BJ (cell line): Measurements from ENCODE around the gene ARSG. TPM values are rescaled to one million over a fixed set of nuclear protein-coding genes. Genes with fewer than 3 reads are reported as not detected.

Experiments
- CTCF ChIA-PET: fragments of 350-600 bp; formaldehyde crosslinking; extraction: SDS; loops from one replicate; lab custom pipeline; 2021; ENCODE audit warnings: antibody characterized with exemption, inconsistent platforms; lab: Yijun Ruan, JAX
- POLR2A ChIA-PET: fragments of 300-600 bp; sonication (Branson Sonifier 250); formaldehyde crosslinking; extraction: SDS; loops from one replicate; lab custom pipeline; 2021; ENCODE audit warnings: antibody characterized with exemption; lab: Charles Lee
- DNase-seq: peaks from one replicate; pipeline ENCODE4 v3.0.0-alpha.2; 2011; ENCODE audit warnings: low read depth
- H3K27me3 ChIP-seq: 2 replicates; pipeline ENCODE4 v1.6.0; 2011; ENCODE audit warnings: low read length; ENCODE audit not compliant: control insufficient read depth, insufficient read depth
- H3K36me3 ChIP-seq: 2 replicates; pipeline ENCODE4 v1.5.1; 2011; ENCODE audit warnings: low read length; ENCODE audit not compliant: control insufficient read depth, insufficient read depth
- H3K4me3 ChIP-seq: 2 replicates; pipeline ENCODE4 v1.5.1; 2011; ENCODE audit warnings: low read depth, mild to moderate bottlenecking, control low read depth, low read length
- CTCF ChIP-seq: IDR thresholded peaks from 2 replicates; pipeline ENCODE4 v1.5.1; 2011; ENCODE audit warnings: low read depth, mild to moderate bottlenecking, control low read depth, inconsistent platforms, low read length, moderate library complexity; ENCODE audit not compliant: insufficient read depth
- polyA plus RNA-seq: library from polyadenylated mRNA; depleted of rRNA; stranded (reverse); fragments of >200 nt; gene quantifications from 2 replicates; pipeline ENCODE4 v1.2.3, GENCODE V29; 2011

ARSG gene
- polyA plus RNA-seq, 1 experiment, result 3.6 TPM

- CTCF ChIA-PET, result interaction anchor here (1.3 to 2.0 kb wide), 3 partner anchors 12 to 52 kb away, joined by 3 to 15 read pairs (median 3); no protein-coding TSS in a partner anchor
- POLR2A ChIA-PET, result no interaction called here
- TF ChIP-seq CTCF, result no peak
- no peak for DNase-seq
- Histone ChIP-seq H3K27me3 (no peaks in the 10 kb centered on the region), H3K36me3 (peaks cover 19% of the 10 kb centered on the region), H3K4me3 (no peak overlapping the region)
These were observed 159.1 kb downstream of the ARSG start for GRCh38 chr17:68450391-68450790.

- no peak for DNase-seq
- Histone ChIP-seq H3K36me3 (peaks cover 16% of the 10 kb centered on the region), H3K27me3 (no peaks in the 10 kb centered on the region), H3K4me3 (no peak overlapping the region)
- ChIA-PET POLR2A (no interaction called here), CTCF (interaction anchor here (1.4 to 2.0 kb wide), 2 partner anchors 14 to 52 kb away, joined by 3 to 15 read pairs; no protein-coding TSS in a partner anchor)
- no peak for TF ChIP-seq CTCF
These were observed 159.5 kb downstream of the ARSG start for GRCh38 chr17:68450801-68451200.

DNA sequence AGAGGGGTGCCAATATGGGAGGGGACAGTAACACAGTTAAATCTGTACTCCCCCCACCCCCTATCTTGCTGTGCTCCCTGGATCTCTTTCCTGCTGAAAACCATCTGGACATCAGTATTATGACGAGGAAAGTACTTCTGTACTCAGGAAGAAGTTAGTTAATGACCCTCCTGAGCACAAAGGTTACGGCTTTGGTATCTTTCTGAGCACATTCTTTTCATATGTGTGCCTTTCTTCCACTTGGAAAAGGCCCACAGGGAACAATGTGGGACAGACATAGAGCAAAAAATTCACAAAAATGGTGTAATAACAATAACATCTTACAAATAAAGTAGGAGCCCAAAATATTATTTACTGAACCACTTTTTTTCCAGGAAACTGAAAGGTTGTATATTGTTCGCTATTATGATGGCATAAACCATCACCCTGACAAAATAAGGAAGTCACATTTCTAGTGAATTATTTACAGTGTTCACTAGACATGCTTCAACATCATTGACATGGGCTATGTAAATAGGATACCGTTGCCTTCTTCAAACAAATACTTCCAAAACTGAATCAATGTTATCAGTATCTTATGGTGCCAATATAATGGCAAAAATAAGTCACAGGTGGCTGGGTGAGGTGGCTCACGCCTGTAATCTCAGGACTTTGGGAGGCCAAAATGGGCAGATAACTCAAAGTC is 160.5 kb downstream of the ARSG start:
- CTCF ChIA-PET, result interaction anchor here (1.2 kb wide), 1 partner anchor 14 kb away, joined by 5 read pairs; no protein-coding TSS in a partner anchor
- H3K27me3 ChIP-seq, result no peaks in the 10 kb centered on the region
- H3K4me3 ChIP-seq, result no peak overlapping the region
- H3K36me3 ChIP-seq, result peaks cover 11% of the 10 kb centered on the region
- no peak for DNase-seq
- POLR2A ChIA-PET, result no interaction called here
- TF ChIP-seq CTCF, result no peak

- TF ChIP-seq CTCF, result no peak
- ChIA-PET CTCF (interaction anchor here (0.8 to 1.6 kb wide), 4 partner anchors 11 to 280 kb away, joined by 3 to 7 read pairs (median 6); no protein-coding TSS in a partner anchor), POLR2A (no interaction called here)
- DNase-seq, result no peak
- Histone ChIP-seq H3K36me3 (peaks cover 9% of the 10 kb centered on the region), H3K27me3 (no peaks in the 10 kb centered on the region), H3K4me3 (no peak overlapping the region)
These were observed 161.5 kb downstream of the ARSG start for GRCh38 chr17:68452724-68453290.

DNA sequence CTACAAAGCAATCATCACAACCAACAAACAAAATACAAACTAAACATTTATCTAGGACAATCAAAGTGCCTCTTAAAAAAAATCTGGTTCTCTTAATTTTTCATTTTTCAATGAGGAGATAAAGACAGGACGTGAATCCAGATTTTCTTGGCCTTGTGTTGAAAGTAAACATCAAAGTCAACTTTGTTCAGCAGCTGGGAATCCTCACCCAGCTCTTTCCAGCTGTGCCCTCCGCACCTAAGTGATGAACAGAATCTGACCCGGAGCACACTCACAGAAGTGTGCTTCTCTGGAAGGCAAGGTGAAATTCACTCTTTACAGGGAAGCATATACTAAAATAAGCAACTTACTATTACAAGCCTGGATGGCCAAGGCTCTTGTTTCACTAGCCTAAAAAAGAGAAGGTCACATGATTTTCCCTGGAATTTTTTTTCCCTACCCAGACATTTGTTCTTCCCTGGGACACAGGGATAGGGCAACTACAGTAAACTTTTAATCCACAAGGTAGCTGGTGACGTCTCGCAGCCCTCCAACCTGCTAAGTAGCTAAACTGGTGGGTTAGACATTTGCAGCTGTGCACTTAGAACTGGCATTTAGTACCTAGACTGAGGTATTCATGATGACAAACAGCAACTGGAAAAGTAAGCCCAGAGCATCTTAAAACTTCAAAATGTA is 162.8 kb downstream of the ARSG start:
- CTCF ChIA-PET, result interaction anchor here (0.6 to 1.6 kb wide), 6 partner anchors 10 to 281 kb away, joined by 3 to 7 read pairs (median 4); no protein-coding TSS in a partner anchor
- TF ChIP-seq CTCF, result no peak
- POLR2A ChIA-PET, result no interaction called here
- Histone ChIP-seq H3K36me3 (peaks cover 9% of the 10 kb centered on the region), H3K4me3 (no peak overlapping the region), H3K27me3 (no peaks in the 10 kb centered on the region)
- no peak for DNase-seq
